Astrocyte (in vitro differentiated cells and primary cell): ENCODE results near the gene BANP. TPM values are rescaled to one million over a fixed set of nuclear protein-coding genes. Genes with fewer than 3 reads are reported as not detected.

Experiments used
- DNase-seq: peaks from one replicate; pipeline ENCODE4 v3.0.0-alpha.2; 2010; ENCODE audit warnings: low read depth
- FAIRE-seq: peaks from 2 replicates; lab custom pipeline; 2011; peaks lifted over from hg19 to GRCh38; lab: Jason Lieb, UNC
- H2AFZ ChIP-seq: 2 replicates; pipeline ENCODE4 v1.6.0; 2012; ENCODE audit warnings: low read depth, low read length, inconsistent platforms
- H3K27ac ChIP-seq: 2 replicates; pipeline ENCODE4 v1.5.1; 2011; ENCODE audit warnings: low read depth, low read length, inconsistent platforms
- H3K27me3 ChIP-seq: 2 replicates; pipeline ENCODE4 v1.6.0; 2011; ENCODE audit warnings: low read length, inconsistent platforms; ENCODE audit not compliant: insufficient read depth
- H3K36me3 ChIP-seq: 2 replicates; pipeline ENCODE4 v1.5.1; 2011; ENCODE audit warnings: low read length, inconsistent platforms; ENCODE audit not compliant: insufficient read depth
- H3K4me1 ChIP-seq: 2 replicates; pipeline ENCODE4 v1.5.1; 2011; ENCODE audit warnings: low read length, inconsistent platforms; ENCODE audit not compliant: insufficient read depth
- H3K4me2 ChIP-seq: 2 replicates; pipeline ENCODE4 v1.6.0; 2012; ENCODE audit warnings: low read length, inconsistent platforms
- H3K4me3 ChIP-seq: 2 replicates; pipeline ENCODE4 v1.5.1; 2011; ENCODE audit warnings: low read depth, mild to moderate bottlenecking, low read length, inconsistent platforms; ENCODE audit not compliant: insufficient read depth
- H3K79me2 ChIP-seq: 2 replicates; pipeline ENCODE4 v1.6.0; 2012; ENCODE audit warnings: mild to moderate bottlenecking, low read length, inconsistent platforms; ENCODE audit not compliant: insufficient read depth
- H3K9ac ChIP-seq: 2 replicates; pipeline ENCODE4 v1.6.0; 2012; ENCODE audit warnings: mild to moderate bottlenecking, low read length, inconsistent platforms
- H3K9me3 ChIP-seq: 2 replicates; pipeline ENCODE4 v1.5.1; 2012; ENCODE audit warnings: low read depth, mild to moderate bottlenecking, low read length, inconsistent platforms; ENCODE audit not compliant: insufficient read depth
- H4K20me1 ChIP-seq: 2 replicates; pipeline ENCODE4 v1.6.0; 2012; ENCODE audit warnings: low read length, inconsistent platforms; ENCODE audit not compliant: insufficient read depth
- H3K27ac Mint-ChIP-seq: one replicate; pipeline ENCODE4 v1.8.0; 2021; ENCODE audit warnings: mild to moderate bottlenecking, mixed read lengths; ENCODE audit not compliant: unreplicated experiment
- H3K27me3 Mint-ChIP-seq: one replicate; pipeline ENCODE4 v1.8.0; 2021; ENCODE audit warnings: low read depth, mixed read lengths; ENCODE audit not compliant: unreplicated experiment
- H3K36me3 Mint-ChIP-seq: one replicate; pipeline ENCODE4 v1.8.0; 2021; ENCODE audit warnings: low read depth, mixed read lengths; ENCODE audit not compliant: unreplicated experiment
- H3K4me1 Mint-ChIP-seq: one replicate; pipeline ENCODE4 v1.8.0; 2021; ENCODE audit warnings: low read depth, mixed read lengths; ENCODE audit not compliant: unreplicated experiment
- H3K4me3 Mint-ChIP-seq: one replicate; pipeline ENCODE4 v1.8.0; 2021; ENCODE audit warnings: mild to moderate bottlenecking, moderate library complexity, mixed read lengths; ENCODE audit not compliant: unreplicated experiment
- H3K9me3 Mint-ChIP-seq: one replicate; pipeline ENCODE4 v1.8.0; 2021; ENCODE audit warnings: mild to moderate bottlenecking, mixed read lengths; ENCODE audit not compliant: unreplicated experiment
- EZH2 ChIP-seq: IDR thresholded peaks from 2 replicates; pipeline ENCODE4 v1.6.1; 2012; ENCODE audit warnings: mild to moderate bottlenecking, low read length, inconsistent platforms; ENCODE audit not compliant: insufficient read depth
- total RNA-seq: library from RNA; stranded (reverse); gene quantifications from 2 replicates; pipeline ENCODE4 v1.2.1, GENCODE V29; 2021
- TF ChIP-seq, protein P1 (sequence below): IDR thresholded peaks from 2 replicates; pipeline ENCODE4 v1.5.1; 2011; ENCODE audit warnings: low read depth, mild to moderate bottlenecking, inconsistent platforms, low read length, moderate library complexity; ENCODE audit not compliant: insufficient read depth

The BANP gene
- total RNA-seq, 1 donor from 2014 or later = 28.9 TPM

DNA sequence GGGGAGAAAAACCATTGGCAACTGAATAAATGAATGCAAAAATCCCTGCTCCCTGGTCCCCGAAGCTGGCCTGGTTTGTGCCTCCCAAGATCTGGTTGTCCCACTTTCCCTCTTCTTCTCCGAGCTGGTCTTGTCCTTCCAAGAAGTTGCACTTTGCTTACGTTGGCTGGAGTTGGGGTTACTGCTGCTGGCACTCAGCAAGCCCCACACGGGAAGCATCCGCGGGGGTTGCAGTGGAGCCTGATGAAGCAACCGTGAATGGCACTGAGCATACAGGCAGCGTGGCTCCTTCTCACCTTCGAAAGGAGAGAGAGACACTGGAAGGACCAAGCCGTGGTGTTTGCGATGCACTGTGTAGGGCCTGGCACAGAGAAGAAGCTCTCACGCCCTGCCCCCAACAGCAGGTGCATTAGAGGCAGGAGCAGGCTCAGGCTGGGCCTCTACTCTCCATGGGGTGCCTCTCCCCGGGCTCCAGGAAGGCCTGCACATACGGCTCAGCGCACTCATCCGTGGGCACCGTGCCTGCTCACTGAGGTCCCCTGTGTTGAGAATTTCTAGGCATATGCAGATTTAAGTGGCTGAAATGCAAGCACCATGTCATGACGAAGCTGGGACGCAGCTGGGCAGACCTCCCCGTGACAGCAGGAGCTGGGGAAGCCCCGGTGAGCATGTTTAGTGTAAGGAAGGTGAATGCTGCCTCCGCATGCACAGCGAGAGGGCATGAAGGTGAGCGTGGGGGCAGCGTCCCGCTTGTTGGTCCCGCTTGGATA, 27.0 kb upstream of the BANP start:
- no peak overlapping the region for H3K4me2 ChIP-seq
- H2AFZ ChIP-seq = no peak overlapping the region
- no peaks in the 10 kb centered on the region for H3K36me3 ChIP-seq
- Mint-ChIP-seq H3K27me3 (peaks cover 21% of the 10 kb centered on the region), H3K4me1 (no peaks in the 10 kb centered on the region), H3K4me3 (no peak overlapping the region), H3K27ac (no peak overlapping the region), H3K36me3 (no peaks in the 10 kb centered on the region), H3K9me3 (no peaks in the 10 kb centered on the region)
- no peak overlapping the region for H3K4me3 ChIP-seq
- H3K4me1 ChIP-seq = no peaks in the 10 kb centered on the region
- H3K79me2 ChIP-seq = no peaks in the 10 kb centered on the region
- no peak for TF ChIP-seq EZH2
- TF ChIP-seq, protein P1, sequence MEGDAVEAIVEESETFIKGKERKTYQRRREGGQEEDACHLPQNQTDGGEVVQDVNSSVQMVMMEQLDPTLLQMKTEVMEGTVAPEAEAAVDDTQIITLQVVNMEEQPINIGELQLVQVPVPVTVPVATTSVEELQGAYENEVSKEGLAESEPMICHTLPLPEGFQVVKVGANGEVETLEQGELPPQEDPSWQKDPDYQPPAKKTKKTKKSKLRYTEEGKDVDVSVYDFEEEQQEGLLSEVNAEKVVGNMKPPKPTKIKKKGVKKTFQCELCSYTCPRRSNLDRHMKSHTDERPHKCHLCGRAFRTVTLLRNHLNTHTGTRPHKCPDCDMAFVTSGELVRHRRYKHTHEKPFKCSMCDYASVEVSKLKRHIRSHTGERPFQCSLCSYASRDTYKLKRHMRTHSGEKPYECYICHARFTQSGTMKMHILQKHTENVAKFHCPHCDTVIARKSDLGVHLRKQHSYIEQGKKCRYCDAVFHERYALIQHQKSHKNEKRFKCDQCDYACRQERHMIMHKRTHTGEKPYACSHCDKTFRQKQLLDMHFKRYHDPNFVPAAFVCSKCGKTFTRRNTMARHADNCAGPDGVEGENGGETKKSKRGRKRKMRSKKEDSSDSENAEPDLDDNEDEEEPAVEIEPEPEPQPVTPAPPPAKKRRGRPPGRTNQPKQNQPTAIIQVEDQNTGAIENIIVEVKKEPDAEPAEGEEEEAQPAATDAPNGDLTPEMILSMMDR = no peak
- FAIRE-seq = no peak
- H4K20me1 ChIP-seq = no peaks in the 10 kb centered on the region
- no peak for DNase-seq
- H3K9ac ChIP-seq = no peak overlapping the region
- H3K9me3 ChIP-seq = no peaks in the 10 kb centered on the region
- H3K27me3 ChIP-seq = peaks cover 9% of the 10 kb centered on the region
- no peak overlapping the region for H3K27ac ChIP-seq

DNA sequence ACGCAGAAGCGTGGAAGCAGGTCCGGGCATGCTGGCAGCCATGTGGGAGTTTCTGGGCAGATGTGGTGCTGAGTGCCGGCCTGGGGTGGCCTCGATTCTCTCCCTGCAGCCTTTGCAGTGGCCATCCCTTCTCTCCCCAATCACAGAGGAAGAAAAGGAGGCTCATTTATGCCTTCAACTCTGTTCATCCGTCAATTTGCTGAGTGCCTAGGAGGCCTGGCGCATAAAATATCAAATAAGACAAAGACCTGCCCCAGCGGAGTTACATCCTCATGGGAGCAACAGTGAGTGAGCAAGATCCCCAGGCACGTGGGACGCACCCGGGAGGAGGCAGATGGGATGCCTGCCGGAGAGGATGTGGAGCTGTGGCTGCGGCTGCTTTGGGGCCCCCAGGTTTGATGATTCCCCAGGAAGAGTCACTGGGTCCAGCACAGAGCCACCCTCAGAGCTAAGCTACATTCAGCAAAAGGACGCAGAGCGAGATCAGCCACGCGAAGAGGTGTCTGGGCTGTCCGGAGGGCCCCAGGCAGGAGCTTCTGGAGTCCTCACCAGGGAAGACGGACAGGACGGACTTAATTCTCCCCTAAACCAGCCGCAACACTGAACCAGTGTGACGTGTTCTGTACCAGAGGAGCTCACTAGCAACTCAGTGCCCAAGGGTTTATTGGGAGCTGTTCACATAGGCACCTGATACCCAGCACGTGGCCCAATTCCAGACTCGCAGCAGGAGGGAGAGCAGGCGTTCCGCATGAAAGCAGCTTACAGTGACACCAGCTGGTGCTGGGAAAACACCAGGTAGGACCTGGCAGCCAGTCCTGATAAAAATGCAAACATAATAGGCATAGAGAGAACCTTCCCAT, 26.2 kb upstream of the BANP start:
- Histone ChIP-seq H2AFZ (no peak overlapping the region), H3K27me3 (peaks cover 9% of the 10 kb centered on the region), H3K27ac (no peak overlapping the region), H3K4me2 (no peak overlapping the region), H3K4me3 (no peak overlapping the region), H3K4me1 (no peaks in the 10 kb centered on the region), H4K20me1 (no peaks in the 10 kb centered on the region), H3K9me3 (no peaks in the 10 kb centered on the region), H3K36me3 (no peaks in the 10 kb centered on the region), H3K9ac (no peak overlapping the region), H3K79me2 (no peaks in the 10 kb centered on the region)
- H3K36me3 Mint-ChIP-seq = no peaks in the 10 kb centered on the region
- peaks cover 21% of the 10 kb centered on the region for H3K27me3 Mint-ChIP-seq
- TF ChIP-seq, protein P1 = no peak
- no peak for TF ChIP-seq EZH2
- FAIRE-seq (no peak), DNase-seq (no peak)
- peaks cover 2% of the 10 kb centered on the region for H3K4me1 Mint-ChIP-seq
- no peak overlapping the region for H3K4me3 Mint-ChIP-seq
- H3K9me3 Mint-ChIP-seq = no peaks in the 10 kb centered on the region
- no peak overlapping the region for H3K27ac Mint-ChIP-seq
